ENCODE results near the gene ACSS1.
A peak's percentile ranks its signal among the peaks of the same experiment; 100 is the strongest.

ACSS1 gene

GRCh38 chr20:25077610-25078169 is 19.8 kb upstream of the ACSS1 start:
- DNase-seq: peak; percentile 12

- peak; percentile 63 for DNase-seq
Measured at GRCh38 chr20:25076731-25077609, 19.0 kb upstream of the ACSS1 start.

- DNase-seq: no peak
Measured at GRCh38 chr20:25076201-25076600, 18.3 kb upstream of the ACSS1 start.

- DNase-seq: peak; percentile 26
Measured at GRCh38 chr20:25073544-25073943, 15.6 kb upstream of the ACSS1 start.

- no peak for DNase-seq
Measured at GRCh38 chr20:25072226-25072811, 14.4 kb upstream of the ACSS1 start.

- no peak for DNase-seq
Measured at GRCh38 chr20:25071734-25072133, 13.8 kb upstream of the ACSS1 start.

GRCh38 chr20:25070821-25071473 is 13.0 kb upstream of the ACSS1 start:
- DNase-seq: no peak

GRCh38 chr20:25067102-25067987 is 9.4 kb upstream of the ACSS1 start:
- DNase-seq: no peak

- no peak for DNase-seq
Measured at GRCh38 chr20:25066386-25066785, 8.4 kb upstream of the ACSS1 start.

GRCh38 chr20:25065625-25066338 is 7.8 kb upstream of the ACSS1 start:
- peak; percentile 78 for DNase-seq

GRCh38 chr20:25065072-25065624 is 7.2 kb upstream of the ACSS1 start:
- DNase-seq: no peak

- no peak for DNase-seq
Measured at GRCh38 chr20:25064561-25065071, 6.7 kb upstream of the ACSS1 start.

GRCh38 chr20:25063981-25064380 is 6.0 kb upstream of the ACSS1 start:
- DNase-seq: no peak

- DNase-seq: no peak
Measured at GRCh38 chr20:25063546-25063945, 5.6 kb upstream of the ACSS1 start.

- DNase-seq: no peak
Measured at GRCh38 chr20:25062841-25063240, 4.9 kb upstream of the ACSS1 start.

GRCh38 chr20:25061821-25062530 is 4.0 kb upstream of the ACSS1 start:
- no peak for DNase-seq

GRCh38 chr20:25061103-25061799 is 3.3 kb upstream of the ACSS1 start:
- DNase-seq: no peak

GRCh38 chr20:25059866-25060465 is 2.0 kb upstream of the ACSS1 start:
- no peak for DNase-seq
